H1 (cell line): ENCODE results near the gene RABGGTA. TPM values are rescaled to one million over a fixed set of nuclear protein-coding genes. Genes with fewer than 3 reads are reported as not detected.

ENCODE experiments used
- CTBP2 ChIP-seq: IDR thresholded peaks from 2 replicates; pipeline ENCODE4 v1.7.0; 2011; ENCODE audit warnings: borderline replicate concordance, mild to moderate bottlenecking, moderate library complexity, mixed read lengths, low read length; ENCODE audit not compliant: insufficient read depth, insufficient read length
- polyA plus RNA-seq, 7 experiments: library from polyadenylated mRNA; depleted of rRNA in 3 of 7; stranded (reverse) in 5 of 7; unstranded in 2 of 7; fragments of >200 nt in 5 of 7; fragments of 200-250 nt in 2 of 7; gene quantifications; 1 replicate in 5 of 7; 2 replicates in 1 of 7; 4 replicates in 1 of 7; pipeline versions ENCODE4 v1.2.1 to v1.2.3, GENCODE V29; 2011 to 2013; ENCODE audit warnings: missing spikeins in 2 of 7, mixed read lengths in 2 of 7
- total RNA-seq: library from RNA; stranded (reverse); fragmentation: NEBNext Ultra II Directional; extraction: Animal tissue kit (Norgen Biotek cat#: 25700); gene quantifications from 2 replicates; pipeline ENCODE4 v1.2.1, GENCODE V29; 2021

RABGGTA gene
- total and polyA plus RNA-seq, 2 of the 8 experiments (the other 6 are each of a cell fraction or from before 2014, with no cell fraction given), result 16.0 to 49.8 TPM

- TF ChIP-seq CTBP2, result no peak
Measured at GRCh38 chr14:24260780-24261157, 10.6 kb downstream of the RABGGTA start (continued).
